Left ventricle myocardium inferior (tissue), 1 donor: Measurements from ENCODE around the gene BNIP3. TPM values are rescaled to one million over a fixed set of nuclear protein-coding genes. Genes with fewer than 3 reads are reported as not detected.

Experiments
- DNase-seq: peaks from one replicate; pipeline ENCODE4 v3.0.0-alpha.2; 2020
- H3K27ac ChIP-seq: fragments of 200-600 bp; replicated peaks from 2 replicates; pipeline ENCODE4 v1.8.0; 2021
- H3K27me3 ChIP-seq: fragments of 200-600 bp; 2 replicates; pipeline ENCODE4 v1.8.0; 2021; ENCODE audit warnings: low read depth
- H3K36me3 ChIP-seq: fragments of 200-600 bp; 2 replicates; pipeline ENCODE4 v1.8.0; 2021
- H3K4me1 ChIP-seq: fragments of 200-600 bp; 2 replicates; pipeline ENCODE4 v1.8.0; 2021
- H3K4me3 ChIP-seq: fragments of 200-600 bp; 2 replicates; pipeline ENCODE4 v1.8.0; 2021; ENCODE audit warnings: mild to moderate bottlenecking, moderate library complexity
- H3K9me3 ChIP-seq: fragments of 200-600 bp; replicated peaks from 2 replicates; pipeline ENCODE4 v1.8.0; 2021
- CTCF ChIP-seq: fragments of 200-600 bp; IDR thresholded peaks from 2 replicates; pipeline ENCODE4 v1.8.0; 2021; ENCODE audit warnings: antibody characterized with exemption, mild to moderate bottlenecking, borderline replicate concordance
- intact Hi-C: fragments of 100-400 bp; cut with micrococcal nuclease; formaldehyde crosslinking; loops from one replicate; pipeline ENCODE4 v1.11.0; 2022
- total RNA-seq: library from RNA; stranded (reverse); fragmentation: NEBNext Ultra II Directional; extraction: Animal tissue kit (Norgen Biotek cat#: 25700); gene quantifications from one replicate; pipeline ENCODE4 v1.2.1, GENCODE V29; 2021
- donor health status: DM: no; HTN: yes; CAD: no; lungs with severe emphysema.

BNIP3 gene
- total RNA-seq, 1 donor from 2014 or later = 161 TPM

GRCh38 chr10:131983780-131984179 is 2.1 kb upstream of the BNIP3 start:
- no peaks in the 10 kb centered on the region for H3K9me3 ChIP-seq
- H3K36me3 ChIP-seq = no peaks in the 10 kb centered on the region
- no peak for TF ChIP-seq CTCF
- no peak overlapping the region for H3K4me3 ChIP-seq
- H3K27ac ChIP-seq = no peak overlapping the region
- DNase-seq = no peak
- peaks cover 36% of the 10 kb centered on the region for H3K4me1 ChIP-seq
- H3K27me3 ChIP-seq = no peaks in the 10 kb centered on the region
- intact Hi-C loops = no loop called here

DNA sequence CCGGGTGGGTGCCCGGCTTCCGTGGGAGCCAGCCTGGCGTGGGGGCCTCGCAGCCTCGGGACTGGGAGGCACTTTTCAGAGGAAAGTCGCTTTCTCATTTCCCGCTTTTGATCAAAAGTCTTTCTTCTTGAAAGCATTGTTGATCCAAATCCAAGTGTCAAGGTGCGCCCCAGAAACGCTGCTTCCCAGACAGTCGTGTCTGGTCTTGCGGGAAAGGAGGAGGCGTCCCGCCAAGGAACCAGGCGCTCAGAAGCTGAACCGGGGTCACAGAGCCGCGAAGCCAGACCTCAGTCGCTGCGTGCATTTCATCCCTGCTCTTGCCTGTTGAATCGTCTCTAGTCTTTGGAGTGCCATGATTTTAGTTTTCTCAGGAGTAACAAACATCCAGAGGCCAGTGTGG is 1.1 kb upstream of the BNIP3 start:
- no peak for TF ChIP-seq CTCF
- peak overlapping the region; percentile 99 for H3K4me3 ChIP-seq
- intact Hi-C loops = no loop called here
- H3K9me3 ChIP-seq = no peaks in the 10 kb centered on the region
- H3K36me3 ChIP-seq = no peaks in the 10 kb centered on the region
- peak overlapping the region; percentile 76 for H3K27ac ChIP-seq
- no peaks in the 10 kb centered on the region for H3K27me3 ChIP-seq
- peaks cover 46% of the 10 kb centered on the region for H3K4me1 ChIP-seq
- no peak for DNase-seq

DNA sequence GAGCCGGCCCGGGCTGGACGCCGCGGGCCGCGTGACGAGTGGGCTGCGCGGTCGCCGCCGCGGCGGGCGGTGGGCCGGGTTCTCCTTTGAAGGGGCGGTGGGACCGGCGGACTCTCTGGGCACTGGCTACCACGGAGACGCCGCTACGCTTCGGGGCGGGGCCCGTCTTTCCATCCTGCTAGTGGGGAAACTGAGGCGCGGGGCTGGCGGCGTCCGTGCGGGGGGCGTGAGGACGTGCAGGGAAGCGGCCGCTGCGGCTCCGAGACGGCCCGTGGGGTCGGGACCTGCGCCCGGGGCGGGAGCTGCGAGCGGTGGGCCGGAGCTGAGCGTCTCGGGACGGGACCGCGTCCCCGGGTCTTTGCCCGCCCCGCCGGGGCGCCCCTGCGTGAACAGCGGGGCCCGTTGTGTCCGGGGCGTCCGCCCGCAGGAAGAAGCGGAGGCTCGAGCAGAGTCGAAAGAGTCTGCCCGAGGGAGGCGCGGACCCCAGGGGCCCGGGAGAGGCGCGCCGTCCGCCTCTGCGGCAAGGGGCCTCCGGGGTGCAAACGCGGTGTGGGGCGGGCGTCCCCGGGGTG is 548 bp upstream of the BNIP3 start:
- H3K4me3 ChIP-seq = peak overlapping the region; percentile 99
- H3K27ac ChIP-seq = peak overlapping the region; percentile 76
- no peaks in the 10 kb centered on the region for H3K9me3 ChIP-seq
- H3K36me3 ChIP-seq = no peaks in the 10 kb centered on the region
- intact Hi-C loops = no loop called here
- no peaks in the 10 kb centered on the region for H3K27me3 ChIP-seq
- DNase-seq = no peak
- peaks cover 51% of the 10 kb centered on the region for H3K4me1 ChIP-seq
- TF ChIP-seq CTCF = no peak

- peak overlapping the region; percentile 87 for H3K27ac ChIP-seq
- DNase-seq = no peak
- TF ChIP-seq CTCF = no peak
- intact Hi-C loops = no loop called here
- no peaks in the 10 kb centered on the region for H3K36me3 ChIP-seq
- H3K4me3 ChIP-seq = peak overlapping the region; percentile 99
- no peaks in the 10 kb centered on the region for H3K9me3 ChIP-seq
- no peaks in the 10 kb centered on the region for H3K27me3 ChIP-seq
- peaks cover 64% of the 10 kb centered on the region for H3K4me1 ChIP-seq
These were observed 828 bp downstream of the BNIP3 start for GRCh38 chr10:131980761-131981428.

- Histone ChIP-seq H3K4me1 (peaks cover 70% of the 10 kb centered on the region), H3K36me3 (no peaks in the 10 kb centered on the region), H3K4me3 (peak overlapping the region; percentile 99), H3K27ac (peak overlapping the region; percentile 87), H3K9me3 (no peaks in the 10 kb centered on the region), H3K27me3 (no peaks in the 10 kb centered on the region)
- DNase-seq = no peak
- no peak for TF ChIP-seq CTCF
- intact Hi-C loops = no loop called here
These were observed 1.4 kb downstream of the BNIP3 start for GRCh38 chr10:131980321-131980720.
